Astrocyte (in vitro differentiated cells and primary cell): ENCODE results near the gene CHAD. TPM values are rescaled to one million over a fixed set of nuclear protein-coding genes. Genes with fewer than 3 reads are reported as not detected.
A peak's percentile ranks its signal among the peaks of the same experiment; 100 is the strongest.

Experiments
- DNase-seq: peaks from one replicate; pipeline ENCODE4 v3.0.0-alpha.2; 2010; ENCODE audit warnings: low read depth
- FAIRE-seq: peaks from 2 replicates; lab custom pipeline; 2011; peaks lifted over from hg19 to GRCh38; lab: Jason Lieb, UNC
- H2AFZ ChIP-seq: 2 replicates; pipeline ENCODE4 v1.6.0; 2012; ENCODE audit warnings: low read depth, low read length, inconsistent platforms
- H3K27ac ChIP-seq: 2 replicates; pipeline ENCODE4 v1.5.1; 2011; ENCODE audit warnings: low read depth, low read length, inconsistent platforms
- H3K27me3 ChIP-seq: 2 replicates; pipeline ENCODE4 v1.6.0; 2011; ENCODE audit warnings: low read length, inconsistent platforms; ENCODE audit not compliant: insufficient read depth
- H3K36me3 ChIP-seq: 2 replicates; pipeline ENCODE4 v1.5.1; 2011; ENCODE audit warnings: low read length, inconsistent platforms; ENCODE audit not compliant: insufficient read depth
- H3K4me1 ChIP-seq: 2 replicates; pipeline ENCODE4 v1.5.1; 2011; ENCODE audit warnings: low read length, inconsistent platforms; ENCODE audit not compliant: insufficient read depth
- H3K4me2 ChIP-seq: 2 replicates; pipeline ENCODE4 v1.6.0; 2012; ENCODE audit warnings: low read length, inconsistent platforms
- H3K4me3 ChIP-seq: 2 replicates; pipeline ENCODE4 v1.5.1; 2011; ENCODE audit warnings: low read depth, mild to moderate bottlenecking, low read length, inconsistent platforms; ENCODE audit not compliant: insufficient read depth
- H3K79me2 ChIP-seq: 2 replicates; pipeline ENCODE4 v1.6.0; 2012; ENCODE audit warnings: mild to moderate bottlenecking, low read length, inconsistent platforms; ENCODE audit not compliant: insufficient read depth
- H3K9ac ChIP-seq: 2 replicates; pipeline ENCODE4 v1.6.0; 2012; ENCODE audit warnings: mild to moderate bottlenecking, low read length, inconsistent platforms
- H3K9me3 ChIP-seq: 2 replicates; pipeline ENCODE4 v1.5.1; 2012; ENCODE audit warnings: low read depth, mild to moderate bottlenecking, low read length, inconsistent platforms; ENCODE audit not compliant: insufficient read depth
- H4K20me1 ChIP-seq: 2 replicates; pipeline ENCODE4 v1.6.0; 2012; ENCODE audit warnings: low read length, inconsistent platforms; ENCODE audit not compliant: insufficient read depth
- H3K27ac Mint-ChIP-seq: one replicate; pipeline ENCODE4 v1.8.0; 2021; ENCODE audit warnings: mild to moderate bottlenecking, mixed read lengths; ENCODE audit not compliant: unreplicated experiment
- H3K27me3 Mint-ChIP-seq: one replicate; pipeline ENCODE4 v1.8.0; 2021; ENCODE audit warnings: low read depth, mixed read lengths; ENCODE audit not compliant: unreplicated experiment
- H3K36me3 Mint-ChIP-seq: one replicate; pipeline ENCODE4 v1.8.0; 2021; ENCODE audit warnings: low read depth, mixed read lengths; ENCODE audit not compliant: unreplicated experiment
- H3K4me1 Mint-ChIP-seq: one replicate; pipeline ENCODE4 v1.8.0; 2021; ENCODE audit warnings: low read depth, mixed read lengths; ENCODE audit not compliant: unreplicated experiment
- H3K4me3 Mint-ChIP-seq: one replicate; pipeline ENCODE4 v1.8.0; 2021; ENCODE audit warnings: mild to moderate bottlenecking, moderate library complexity, mixed read lengths; ENCODE audit not compliant: unreplicated experiment
- H3K9me3 Mint-ChIP-seq: one replicate; pipeline ENCODE4 v1.8.0; 2021; ENCODE audit warnings: mild to moderate bottlenecking, mixed read lengths; ENCODE audit not compliant: unreplicated experiment
- EZH2 ChIP-seq: IDR thresholded peaks from 2 replicates; pipeline ENCODE4 v1.6.1; 2012; ENCODE audit warnings: mild to moderate bottlenecking, low read length, inconsistent platforms; ENCODE audit not compliant: insufficient read depth
- total RNA-seq: library from RNA; stranded (reverse); gene quantifications from 2 replicates; pipeline ENCODE4 v1.2.1, GENCODE V29; 2021
- TF ChIP-seq, protein P1 (sequence below): IDR thresholded peaks from 2 replicates; pipeline ENCODE4 v1.5.1; 2011; ENCODE audit warnings: low read depth, mild to moderate bottlenecking, inconsistent platforms, low read length, moderate library complexity; ENCODE audit not compliant: insufficient read depth

Gene CHAD
- total RNA-seq, 1 donor from 2014 or later = not detected

DNA sequence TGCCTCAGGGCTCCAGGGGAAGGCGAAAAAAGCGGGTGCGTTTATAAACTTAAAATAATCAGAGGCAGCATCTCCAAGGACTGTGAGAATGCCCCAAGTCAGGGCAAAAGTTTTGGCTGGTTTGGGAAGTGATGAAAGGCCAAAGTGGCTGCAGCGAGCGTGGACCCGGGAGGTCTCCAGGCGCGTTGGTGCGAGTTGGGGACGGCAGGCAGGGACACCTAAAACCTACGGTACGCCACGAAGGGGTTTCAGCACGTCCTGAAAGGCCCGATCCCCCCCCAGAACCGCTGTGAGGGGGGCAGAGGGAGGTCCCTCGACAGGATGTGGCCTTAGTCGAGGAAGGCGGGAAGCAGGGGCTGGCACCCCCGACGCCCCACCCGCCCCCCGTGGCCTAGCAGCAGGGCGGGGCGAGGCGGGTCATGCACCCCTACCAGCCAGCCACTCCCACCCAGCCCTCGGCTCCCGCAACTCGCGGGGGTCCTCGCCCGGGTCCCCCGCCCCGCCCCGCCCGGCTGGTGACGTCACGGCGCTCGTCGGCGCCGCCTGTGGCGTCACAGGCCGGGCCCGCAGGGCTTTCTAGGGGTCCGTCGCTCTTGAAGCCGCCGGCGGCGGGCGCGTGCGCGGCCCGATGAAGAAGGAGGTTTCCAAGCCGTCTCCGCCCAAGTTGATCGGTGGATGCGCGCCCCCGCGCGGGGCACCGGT lies 39.3 kb upstream of the CHAD start, which contains the start of gene MYCBPAP:
Gene MYCBPAP, plus strand, starts transcription at position 569 of the 702 bp plus-strand sequence. CDS start 236 bp downstream, outside the sequence.
- peaks cover 5% of the 10 kb centered on the region for H3K27me3 Mint-ChIP-seq
- Histone ChIP-seq H3K27ac (peak within 1 kb of the TSS; percentile 38), H3K27me3 (no peaks in the 10 kb centered on the region), H2AFZ (peak within 1 kb of the TSS; percentile 97), H3K4me2 (peak within 1 kb of the TSS; percentile 81), H3K9ac (peak within 1 kb of the TSS; percentile 64), H3K9me3 (no peaks in the 10 kb centered on the region), H3K4me3 (peak within 1 kb of the TSS; percentile 49), H4K20me1 (no peaks in the 10 kb centered on the region), H3K36me3 (no peaks in the 10 kb centered on the region), H3K79me2 (no peaks in the 10 kb centered on the region), H3K4me1 (peaks cover 7% of the 10 kb centered on the region)
- H3K36me3 Mint-ChIP-seq = no peaks in the 10 kb centered on the region
- no peaks in the 10 kb centered on the region for H3K9me3 Mint-ChIP-seq
- peak; percentile 58 for DNase-seq
- peaks cover 18% of the 10 kb centered on the region for H3K4me1 Mint-ChIP-seq
- peak within 1 kb of the TSS; percentile 91 for H3K27ac Mint-ChIP-seq
- H3K4me3 Mint-ChIP-seq = peak within 1 kb of the TSS; percentile 81
- TF ChIP-seq EZH2 = no peak
- TF ChIP-seq, protein P1, sequence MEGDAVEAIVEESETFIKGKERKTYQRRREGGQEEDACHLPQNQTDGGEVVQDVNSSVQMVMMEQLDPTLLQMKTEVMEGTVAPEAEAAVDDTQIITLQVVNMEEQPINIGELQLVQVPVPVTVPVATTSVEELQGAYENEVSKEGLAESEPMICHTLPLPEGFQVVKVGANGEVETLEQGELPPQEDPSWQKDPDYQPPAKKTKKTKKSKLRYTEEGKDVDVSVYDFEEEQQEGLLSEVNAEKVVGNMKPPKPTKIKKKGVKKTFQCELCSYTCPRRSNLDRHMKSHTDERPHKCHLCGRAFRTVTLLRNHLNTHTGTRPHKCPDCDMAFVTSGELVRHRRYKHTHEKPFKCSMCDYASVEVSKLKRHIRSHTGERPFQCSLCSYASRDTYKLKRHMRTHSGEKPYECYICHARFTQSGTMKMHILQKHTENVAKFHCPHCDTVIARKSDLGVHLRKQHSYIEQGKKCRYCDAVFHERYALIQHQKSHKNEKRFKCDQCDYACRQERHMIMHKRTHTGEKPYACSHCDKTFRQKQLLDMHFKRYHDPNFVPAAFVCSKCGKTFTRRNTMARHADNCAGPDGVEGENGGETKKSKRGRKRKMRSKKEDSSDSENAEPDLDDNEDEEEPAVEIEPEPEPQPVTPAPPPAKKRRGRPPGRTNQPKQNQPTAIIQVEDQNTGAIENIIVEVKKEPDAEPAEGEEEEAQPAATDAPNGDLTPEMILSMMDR = no peak
- no peak for FAIRE-seq

DNA sequence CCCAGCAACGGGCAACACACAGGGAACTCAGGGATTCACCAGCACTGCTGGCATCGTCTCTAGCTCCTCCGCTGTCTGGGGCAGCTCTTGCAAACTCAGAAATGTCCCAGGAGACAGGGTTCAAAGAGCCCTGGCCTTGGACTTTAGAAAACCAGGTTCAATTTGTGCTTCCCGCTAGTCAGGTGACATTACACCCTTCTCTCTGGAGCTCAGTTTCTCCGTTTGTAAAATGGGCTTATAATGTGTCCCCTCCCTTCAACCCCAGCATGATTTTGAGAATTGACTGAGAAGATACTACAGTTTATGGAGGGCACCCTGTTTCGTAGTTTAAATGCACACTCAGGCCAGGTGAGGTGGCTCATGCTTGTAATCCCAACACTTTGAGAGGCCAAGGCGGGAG lies 37.6 kb upstream of the CHAD start:
- DNase-seq (no peak), FAIRE-seq (no peak)
- Mint-ChIP-seq H3K36me3 (no peaks in the 10 kb centered on the region), H3K4me3 (no peak overlapping the region), H3K4me1 (peaks cover 16% of the 10 kb centered on the region), H3K9me3 (no peaks in the 10 kb centered on the region), H3K27me3 (peaks cover 11% of the 10 kb centered on the region), H3K27ac (no peak overlapping the region)
- H3K36me3 ChIP-seq = no peaks in the 10 kb centered on the region
- H3K4me3 ChIP-seq = no peak overlapping the region
- no peak overlapping the region for H2AFZ ChIP-seq
- TF ChIP-seq EZH2 = no peak
- TF ChIP-seq, protein P1 = no peak
- H3K27ac ChIP-seq = no peak overlapping the region
- H4K20me1 ChIP-seq = no peaks in the 10 kb centered on the region
- no peaks in the 10 kb centered on the region for H3K79me2 ChIP-seq
- no peak overlapping the region for H3K9ac ChIP-seq
- no peaks in the 10 kb centered on the region for H3K9me3 ChIP-seq
- no peaks in the 10 kb centered on the region for H3K27me3 ChIP-seq
- H3K4me1 ChIP-seq = peaks cover 7% of the 10 kb centered on the region
- H3K4me2 ChIP-seq = no peak overlapping the region

DNA sequence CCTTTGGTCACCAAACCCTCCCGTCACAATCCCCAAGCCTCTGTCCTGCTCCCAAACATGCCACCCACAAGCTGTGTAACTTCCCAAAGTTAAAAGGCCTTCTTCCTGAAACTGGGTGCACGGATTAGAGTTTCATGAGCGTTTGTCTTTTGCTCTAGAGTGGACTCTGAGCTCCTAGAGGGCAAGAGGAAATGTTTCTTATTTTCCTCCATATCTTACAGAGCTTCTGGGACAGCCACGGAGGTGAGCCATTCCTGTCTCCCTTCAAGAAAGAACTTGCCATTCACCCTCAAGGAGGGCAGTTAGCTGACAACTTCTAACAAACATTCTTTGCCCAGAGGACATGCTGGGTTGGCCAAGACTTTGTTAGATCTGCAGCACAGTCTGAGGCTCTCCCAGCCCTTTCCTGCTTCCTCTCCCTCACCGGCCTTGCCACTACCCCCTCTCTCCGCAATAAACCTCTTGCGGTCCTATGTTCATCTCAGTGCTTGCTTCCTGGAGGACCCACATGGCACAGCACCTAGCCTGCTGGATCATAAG lies 37.0 kb upstream of the CHAD start:
- Histone ChIP-seq H3K79me2 (no peaks in the 10 kb centered on the region), H3K36me3 (no peaks in the 10 kb centered on the region), H3K9me3 (no peaks in the 10 kb centered on the region), H3K27me3 (no peaks in the 10 kb centered on the region), H2AFZ (no peak overlapping the region), H3K4me3 (no peak overlapping the region), H3K4me1 (peaks cover 7% of the 10 kb centered on the region), H3K27ac (no peak overlapping the region), H3K4me2 (no peak overlapping the region), H3K9ac (no peak overlapping the region), H4K20me1 (no peaks in the 10 kb centered on the region)
- no peak for FAIRE-seq
- Mint-ChIP-seq H3K9me3 (no peaks in the 10 kb centered on the region), H3K4me3 (no peak overlapping the region), H3K4me1 (peaks cover 11% of the 10 kb centered on the region), H3K27ac (no peak overlapping the region), H3K36me3 (no peaks in the 10 kb centered on the region), H3K27me3 (peaks cover 11% of the 10 kb centered on the region)
- TF ChIP-seq EZH2 = no peak
- TF ChIP-seq, protein P1 = no peak
- DNase-seq = no peak
